Measurements from ENCODE around the gene MAS1. TPM values are rescaled to one million over a fixed set of nuclear protein-coding genes. Genes with fewer than 3 reads are reported as not detected.

MAS1 gene
- total RNA-seq, 1 experiment from 2014 or later = not detected

GRCh38 chr6:159886270-159886669 lies 4.5 kb upstream of the MAS1 start:
- CTCF ChIA-PET = no interaction called here
- Histone ChIP-seq H3K36me3 (ENCODE audit: insufficient read depth, low read length, poor library complexity, severe bottlenecking) (no peaks in the 10 kb centered on the region), H3K9me3 (ENCODE audit: low read depth, low read length, poor library complexity, severe bottlenecking) (no peaks in the 10 kb centered on the region), H3K27ac (ENCODE audit: low read depth, low read length, poor library complexity, severe bottlenecking) (no peak overlapping the region), H3K27me3 (replicated peaks; ENCODE audit: insufficient read depth, low read depth, low read length, poor library complexity) (peaks cover 45% of the 10 kb centered on the region), H3K4me1 (ENCODE audit: insufficient read depth, low read length, poor library complexity, severe bottlenecking) (no peaks in the 10 kb centered on the region), H3K4me3 (ENCODE audit: low read depth, low read length, poor library complexity, severe bottlenecking) (no peak overlapping the region)
- TF ChIP-seq EZH2 (IDR thresholded peaks at IDR 0.05; ENCODE audit: borderline replicate concordance, low read depth, low read length, poor library complexity, severe bottlenecking) (no peak), CTCF (conservative IDR thresholded peaks at IDR 0.05; ENCODE audit: low read depth, low read length) (no peak)
- no TSS peak for BruUV-seq (replicated peaks)
- POLR2A ChIA-PET (ENCODE audit: low non-redundant PET) = no interaction called here
- DNase-seq (ENCODE audit: low spot score) = no peak
- intact Hi-C loops (cut with micrococcal nuclease; ENCODE audit: unreplicated experiment) = no loop called here

GRCh38 chr6:159887146-159887545 lies 3.6 kb upstream of the MAS1 start:
- no peaks in the 10 kb centered on the region for H3K4me1 ChIP-seq (ENCODE audit: insufficient read depth, low read length, poor library complexity, severe bottlenecking)
- no peak overlapping the region for H3K27ac ChIP-seq (ENCODE audit: low read depth, low read length, poor library complexity, severe bottlenecking)
- no TSS peak for BruUV-seq (replicated peaks)
- CTCF ChIA-PET = no interaction called here
- no peak for DNase-seq (ENCODE audit: low spot score)
- no peak overlapping the region for H3K4me3 ChIP-seq (ENCODE audit: low read depth, low read length, poor library complexity, severe bottlenecking)
- no peak for TF ChIP-seq EZH2 (IDR thresholded peaks at IDR 0.05; ENCODE audit: borderline replicate concordance, low read depth, low read length, poor library complexity, severe bottlenecking)
- no peak for TF ChIP-seq CTCF (conservative IDR thresholded peaks at IDR 0.05; ENCODE audit: low read depth, low read length)
- intact Hi-C loops (cut with micrococcal nuclease; ENCODE audit: unreplicated experiment) = no loop called here
- POLR2A ChIA-PET (ENCODE audit: low non-redundant PET) = no interaction called here
- no peaks in the 10 kb centered on the region for H3K36me3 ChIP-seq (ENCODE audit: insufficient read depth, low read length, poor library complexity, severe bottlenecking)
- H3K9me3 ChIP-seq (ENCODE audit: low read depth, low read length, poor library complexity, severe bottlenecking) = no peaks in the 10 kb centered on the region
- peaks cover 54% of the 10 kb centered on the region for H3K27me3 ChIP-seq (replicated peaks; ENCODE audit: insufficient read depth, low read depth, low read length, poor library complexity)

- peaks cover 60% of the 10 kb centered on the region for H3K27me3 ChIP-seq (replicated peaks; ENCODE audit: insufficient read depth, low read depth, low read length, poor library complexity)
- no peak overlapping the region for H3K4me3 ChIP-seq (ENCODE audit: low read depth, low read length, poor library complexity, severe bottlenecking)
- ChIA-PET CTCF (no interaction called here), POLR2A (ENCODE audit: low non-redundant PET) (no interaction called here)
- H3K36me3 ChIP-seq (ENCODE audit: insufficient read depth, low read length, poor library complexity, severe bottlenecking) = no peaks in the 10 kb centered on the region
- no peak for DNase-seq (ENCODE audit: low spot score)
- intact Hi-C loops (cut with micrococcal nuclease; ENCODE audit: unreplicated experiment) = no loop called here
- no peaks in the 10 kb centered on the region for H3K4me1 ChIP-seq (ENCODE audit: insufficient read depth, low read length, poor library complexity, severe bottlenecking)
- no peaks in the 10 kb centered on the region for H3K9me3 ChIP-seq (ENCODE audit: low read depth, low read length, poor library complexity, severe bottlenecking)
- TF ChIP-seq EZH2 (IDR thresholded peaks at IDR 0.05; ENCODE audit: borderline replicate concordance, low read depth, low read length, poor library complexity, severe bottlenecking) (no peak), CTCF (conservative IDR thresholded peaks at IDR 0.05; ENCODE audit: low read depth, low read length) (no peak)
- H3K27ac ChIP-seq (ENCODE audit: low read depth, low read length, poor library complexity, severe bottlenecking) = no peak overlapping the region
- BruUV-seq (replicated peaks) = no TSS peak
Observed at GRCh38 chr6:159887761-159888160, 3.0 kb upstream of the MAS1 start.

Data from A673 (cell line).